Naive thymus-derived CD4-positive, alpha-beta T cell (primary cell): Measurements from ENCODE around the gene TATDN2. TPM values are rescaled to one million over a fixed set of nuclear protein-coding genes. Genes with fewer than 3 reads are reported as not detected.
"Not testable (repeated sequence)": the region's sequence is repeated elsewhere in the genome, so short reads cannot be mapped to it uniquely, and the experiment has no call there.

Experiments
- ATAC-seq: fragments of 150-1000 bp; cut with Tn5 transposase; 2 replicates; pipeline ENCODE4 v1.10.0; 2021; ENCODE audit warnings: mild to moderate bottlenecking, moderate library complexity
- CTCF ChIA-PET: fragments of 350-600 bp; sonication (Branson Sonifier 250); formaldehyde crosslinking; loops from one replicate; lab custom pipeline; 2021; ENCODE audit warnings: antibody characterized with exemption; lab: Charles Lee
- POLR2A ChIA-PET: fragments of 350-600 bp; sonication (Branson Sonifier 250); formaldehyde crosslinking; loops from one replicate; lab custom pipeline; 2021; ENCODE audit warnings: antibody characterized with exemption, inconsistent platforms; lab: Charles Lee
- DNase-seq, 9 donors: peaks; one replicate each; pipeline versions ENCODE4 v3.0.0 to v3.0.0-alpha.2; 2020 to 2022; ENCODE audit warnings: mixed read lengths in 1 of 9
- H3K27ac ChIP-seq: one replicate; pipeline ENCODE4 v1.7.0; 2013; ENCODE audit warnings: mild to moderate bottlenecking, low read depth, low read length, moderate library complexity
- H3K27me3 ChIP-seq, 2 donors: one replicate each; pipeline ENCODE4 v1.7.0; 2013; ENCODE audit warnings: low read length in 2 of 2, mild to moderate bottlenecking in 2 of 2, moderate library complexity in 2 of 2; ENCODE audit not compliant: control insufficient read depth in 2 of 2, insufficient read depth in 2 of 2
- H3K36me3 ChIP-seq, 3 experiments: 1 replicate in 2 of 3; 2 replicates in 1 of 3; pipeline ENCODE4 v1.7.0; 2013; ENCODE audit warnings: low read length in 3 of 3, mild to moderate bottlenecking in 3 of 3, moderate library complexity in 1 of 3; ENCODE audit not compliant: insufficient read depth in 3 of 3, control insufficient read depth in 2 of 3
- H3K4me1 ChIP-seq, 2 donors: one replicate each; pipeline ENCODE4 v1.7.0; 2013; ENCODE audit warnings: low read length in 2 of 2, mild to moderate bottlenecking in 2 of 2, moderate library complexity in 1 of 2; ENCODE audit not compliant: control insufficient read depth in 2 of 2, insufficient read depth in 2 of 2
- H3K4me3 ChIP-seq: 2 replicates; pipeline ENCODE4 v1.7.0; 2013; ENCODE audit warnings: mild to moderate bottlenecking, low read length
- H3K9me3 ChIP-seq, 3 experiments: 1 replicate in 2 of 3; 2 replicates in 1 of 3; pipeline ENCODE4 v1.7.0; 2013; ENCODE audit warnings: low read length in 3 of 3; ENCODE audit not compliant: control insufficient read depth in 2 of 3
- H3K27ac Mint-ChIP-seq, 9 donors: one replicate each; pipeline ENCODE4 v1.8.0; 2020 to 2022; ENCODE audit warnings: mixed read lengths in 9 of 9, mild to moderate bottlenecking in 8 of 9, moderate library complexity in 5 of 9, inconsistent platforms in 2 of 9
- H3K27me3 Mint-ChIP-seq, 5 donors: one replicate each; pipeline ENCODE4 v1.8.0; 2021 to 2022; ENCODE audit warnings: mixed read lengths in 5 of 5, mild to moderate bottlenecking in 1 of 5
- H3K36me3 Mint-ChIP-seq, 5 donors: one replicate each; pipeline ENCODE4 v1.8.0; 2020 to 2022; ENCODE audit warnings: mixed read lengths in 5 of 5, mild to moderate bottlenecking in 3 of 5, inconsistent platforms in 1 of 5
- H3K4me1 Mint-ChIP-seq, 7 donors: one replicate each; pipeline ENCODE4 v1.8.0; 2020 to 2022; ENCODE audit warnings: mixed read lengths in 7 of 7, mild to moderate bottlenecking in 3 of 7, inconsistent platforms in 1 of 7
- H3K4me3 Mint-ChIP-seq, 10 donors: one replicate each; pipeline ENCODE4 v1.8.0; 2020 to 2022; ENCODE audit warnings: mild to moderate bottlenecking in 10 of 10, mixed read lengths in 10 of 10, moderate library complexity in 6 of 10, inconsistent platforms in 2 of 10
- H3K9me3 Mint-ChIP-seq, 11 donors: one replicate each; pipeline ENCODE4 v1.8.0; 2020 to 2022; ENCODE audit warnings: mixed read lengths in 11 of 11, mild to moderate bottlenecking in 4 of 11, inconsistent platforms in 1 of 11, moderate library complexity in 1 of 11
- intact Hi-C, 2 donors: fragments of 100-400 bp; cut with micrococcal nuclease; formaldehyde crosslinking; loops; one replicate each; pipeline ENCODE4 v1.15.1; 2023
- polyA plus RNA-seq, 2 donors: library from polyadenylated mRNA; unstranded; fragments of 300-500 nt; fragmentation: Illumina TruSeq; gene quantifications; one replicate each; pipeline ENCODE4 v1.2.3, GENCODE V29; 2021
- total RNA-seq, 6 experiments: library from RNA in 5 of 6; stranded (reverse) in 5 of 6; gene quantifications; 1 replicate in 5 of 6; 2 replicates in 1 of 6; pipeline ENCODE4 v1.2.3 and lab custom pipeline; 2021 to 2026

Gene TATDN2
- total and polyA plus RNA-seq, 7 experiments from 2014 or later = 12.9 to 88.8 (median 68.7) TPM

DNA sequence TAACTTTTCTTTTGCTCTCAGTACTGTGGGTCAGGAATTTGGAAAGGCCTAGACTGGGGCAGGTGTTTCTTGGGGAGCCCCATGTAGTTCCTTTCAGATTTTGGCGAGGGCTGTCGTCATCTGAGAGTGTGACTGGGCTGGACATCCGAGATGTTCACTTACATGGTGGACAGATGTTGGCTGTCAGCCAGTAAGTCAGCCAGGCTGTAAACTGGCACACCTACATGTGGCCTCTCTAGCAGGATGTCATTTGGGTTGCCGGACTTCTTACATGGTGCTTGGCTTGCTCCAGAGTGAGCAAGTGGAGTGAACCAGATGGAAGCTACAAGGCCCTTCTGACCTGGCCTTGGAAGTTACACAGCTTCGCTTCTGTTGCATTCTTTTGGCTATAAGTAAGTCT, 20.7 kb downstream of the TATDN2 start:
- Mint-ChIP-seq H3K36me3 (peaks cover 5 to 50% (median 35%) of the 10 kb centered on the region in 5 donors), H3K27ac (peak overlapping the region in 7 of 9 donors; percentile 18 to 85 (median 28)), H3K4me1 (peaks cover 36 to 95% (median 72%) of the 10 kb centered on the region in 7 donors), H3K27me3 (no peaks in the 10 kb centered on the region), H3K9me3 (no peaks in the 10 kb centered on the region), H3K4me3 (peak overlapping the region in 2 of 10 donors; percentile 5 to 12)
- ChIA-PET POLR2A (interaction anchor here (1.0 kb wide), 1 partner anchor 52 kb away, joined by 3 read pairs; the partner anchor contains the start of gene SEC13), CTCF (interaction anchor here (0.8 to 1.2 kb wide), 3 partner anchors 18 to 102 kb away, joined by 3 read pairs; no protein-coding TSS in a partner anchor)
- no peak for ATAC-seq
- H3K36me3 ChIP-seq = peaks cover 9 to 57% (median 20%) of the 10 kb centered on the region in 3 experiments
- intact Hi-C loops = no loop called here
- no peak overlapping the region for H3K4me3 ChIP-seq
- H3K27ac ChIP-seq = peak overlapping the region; percentile 14
- no peaks in the 10 kb centered on the region for H3K27me3 ChIP-seq
- no peaks in the 10 kb centered on the region for H3K9me3 ChIP-seq
- H3K4me1 ChIP-seq = peaks cover 31 to 50% of the 10 kb centered on the region in 2 donors
- no peak for DNase-seq

DNA sequence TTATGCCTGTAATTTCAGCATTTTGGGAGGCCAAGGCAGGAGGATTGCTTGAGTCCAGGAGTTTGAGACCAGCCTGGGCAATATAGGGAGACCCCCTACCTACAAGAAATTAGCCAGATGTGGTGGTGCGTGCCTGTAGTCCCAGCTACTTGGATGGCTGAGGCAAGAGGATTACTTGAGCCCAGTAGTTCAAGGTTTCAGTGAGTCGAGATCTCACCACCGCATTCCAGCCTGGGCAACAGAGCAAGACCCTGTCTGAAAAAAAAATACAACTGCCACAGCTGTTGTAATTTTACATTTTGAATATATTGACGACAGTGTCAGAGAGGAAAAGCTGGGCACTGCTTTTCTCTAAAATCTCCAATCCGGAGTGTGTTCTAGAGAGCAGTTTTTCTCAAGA, 21.2 kb downstream of the TATDN2 start:
- ChIA-PET CTCF (interaction anchor here (0.8 to 1.1 kb wide), 2 partner anchors 18 to 27 kb away, joined by 3 read pairs; no protein-coding TSS in a partner anchor), POLR2A (interaction anchor here (1.0 kb wide), 1 partner anchor 52 kb away, joined by 3 read pairs; the partner anchor contains the start of gene SEC13)
- intact Hi-C loops = no loop called here
- Mint-ChIP-seq H3K9me3 (no peaks in the 10 kb centered on the region), H3K27me3 (no peaks in the 10 kb centered on the region), H3K36me3 (peaks cover 5 to 46% (median 35%) of the 10 kb centered on the region in 5 donors), H3K4me1 (peaks cover 37 to 95% (median 72%) of the 10 kb centered on the region in 7 donors), H3K4me3 (peak overlapping the region in 1 of 10 donors; percentile 5), H3K27ac (peak overlapping the region in 7 of 9 donors; percentile 17 to 85 (median 28))
- Histone ChIP-seq H3K27me3 (no peaks in the 10 kb centered on the region), H3K27ac (no peak overlapping the region), H3K4me1 (peaks cover 30 to 50% of the 10 kb centered on the region in 2 donors), H3K4me3 (no peak overlapping the region), H3K9me3 (no peaks in the 10 kb centered on the region), H3K36me3 (peaks cover 9 to 60% (median 20%) of the 10 kb centered on the region in 3 experiments)
- DNase-seq (no peak), ATAC-seq (no peak)

DNA sequence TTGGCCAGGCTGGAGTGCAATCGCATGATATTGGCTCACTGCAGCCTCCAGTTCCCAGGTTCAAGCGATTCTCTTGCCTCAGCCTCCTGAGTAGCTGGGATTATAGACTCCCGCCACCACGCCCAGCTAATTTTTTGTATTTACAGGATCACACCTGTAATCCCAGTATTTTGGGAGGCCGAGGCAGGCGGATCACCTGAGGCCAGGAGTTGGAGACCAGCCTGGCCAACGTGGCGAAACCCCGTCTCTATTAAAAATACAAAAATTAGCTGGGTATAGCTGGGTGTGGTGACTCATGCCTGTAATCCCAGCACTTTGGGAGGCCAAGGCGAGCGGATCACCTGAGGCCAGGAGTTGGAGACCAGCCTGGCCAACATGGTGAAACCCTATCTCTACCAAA, 24.2 kb downstream of the TATDN2 start:
- Mint-ChIP-seq H3K27ac (peak overlapping the region in 3 of 9 donors; percentile 45 to 90 (median 70)), H3K4me3 (peak overlapping the region in 4 of 10 donors; percentile 34 to 80 (median 54)), H3K4me1 (peaks cover 24 to 83% (median 75%) of the 10 kb centered on the region in 7 donors), H3K36me3 (peaks cover 2 to 40% (median 24%) of the 10 kb centered on the region in 5 donors)
- DNase-seq, H3K27me3 ChIP-seq, H3K4me3 ChIP-seq, ATAC-seq, H3K27me3 Mint-ChIP-seq, H3K9me3 Mint-ChIP-seq, H3K9me3 ChIP-seq, intact Hi-C loops, H3K27ac ChIP-seq: not testable (repeated sequence)
- Histone ChIP-seq H3K36me3 (peaks cover 8 to 72% (median 30%) of the 10 kb centered on the region in 3 experiments), H3K4me1 (peaks cover 20 to 24% of the 10 kb centered on the region in 2 donors)
- POLR2A ChIA-PET = interaction anchor here (0.8 kb wide), 1 partner anchor 73 kb away, joined by 3 read pairs; no protein-coding TSS in a partner anchor
- CTCF ChIA-PET = interaction anchor here (0.6 to 1.3 kb wide), 2 partner anchors 8 to 26 kb away, joined by 3 to 5 read pairs; no protein-coding TSS in a partner anchor

DNA sequence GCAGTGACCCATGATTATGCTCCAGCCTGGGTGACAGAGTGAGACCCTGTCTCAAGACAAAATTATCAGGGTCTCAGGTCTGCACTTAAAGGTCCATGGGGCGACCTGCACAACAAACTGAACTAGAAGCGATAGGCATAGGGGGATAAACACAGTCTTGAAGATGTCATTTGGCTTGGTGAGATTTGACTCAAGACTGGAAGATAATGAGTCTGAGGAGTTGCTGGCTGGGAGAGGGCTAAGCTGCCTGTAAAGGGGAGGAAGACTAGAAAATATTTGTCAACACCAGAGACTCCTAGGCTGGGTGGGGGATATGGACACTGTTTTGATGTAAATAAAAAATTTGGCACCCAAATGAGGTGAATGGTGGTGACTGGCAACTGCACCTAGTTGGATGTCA, 24.7 kb downstream of the TATDN2 start:
- intact Hi-C loops = no loop called here
- no peak for ATAC-seq
- Mint-ChIP-seq H3K4me1 (peaks cover 21 to 80% (median 72%) of the 10 kb centered on the region in 7 donors), H3K4me3 (peak overlapping the region; percentile 34 to 80 (median 60)), H3K27ac (peak overlapping the region; percentile 30 to 90 (median 58)), H3K27me3 (no peaks in the 10 kb centered on the region), H3K36me3 (peaks cover 0 to 42% (median 23%) of the 10 kb centered on the region in 5 donors), H3K9me3 (no peaks in the 10 kb centered on the region)
- ChIA-PET POLR2A (interaction anchor here (0.8 kb wide), 1 partner anchor 74 kb away, joined by 3 read pairs; no protein-coding TSS in a partner anchor), CTCF (interaction anchor here (0.6 to 1.3 kb wide), 2 partner anchors 8 to 26 kb away, joined by 3 to 5 read pairs; no protein-coding TSS in a partner anchor)
- Histone ChIP-seq H3K4me3 (no peak overlapping the region), H3K4me1 (peaks cover 15 to 19% of the 10 kb centered on the region in 2 donors), H3K27me3 (no peaks in the 10 kb centered on the region), H3K27ac (peak overlapping the region; percentile 6), H3K36me3 (peaks cover 5 to 77% (median 31%) of the 10 kb centered on the region in 3 experiments), H3K9me3 (no peaks in the 10 kb centered on the region)
- no peak for DNase-seq

DNA sequence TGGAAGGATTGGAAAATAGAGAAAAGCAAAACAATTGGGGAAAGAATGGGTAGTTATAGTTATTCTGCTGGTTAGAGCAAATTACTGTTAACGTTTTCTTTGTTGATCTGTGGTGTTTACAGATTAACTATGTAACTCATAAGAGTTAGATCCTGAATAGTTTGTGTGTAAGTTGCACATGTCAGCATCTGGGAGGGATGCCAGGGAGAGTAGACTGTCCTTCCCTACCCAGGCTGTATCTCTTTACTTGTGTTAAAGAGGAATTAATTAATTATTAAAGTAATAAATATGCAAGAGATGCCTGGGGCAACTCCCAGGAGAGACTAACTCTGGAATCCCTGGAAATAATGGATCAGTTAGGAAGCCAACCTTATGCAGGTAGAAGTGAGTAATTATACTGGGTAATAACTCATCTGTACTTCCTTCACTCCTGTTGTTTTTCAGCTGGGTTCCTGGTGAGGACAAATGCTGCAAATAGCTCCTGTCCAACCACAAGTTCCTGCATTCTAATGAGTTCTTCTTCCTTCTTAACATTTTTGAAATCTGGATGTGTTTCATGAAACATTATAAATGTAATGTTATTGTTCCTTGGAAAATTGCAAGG, 25.5 kb downstream of the TATDN2 start:
- ATAC-seq (no peak), DNase-seq (no peak)
- POLR2A ChIA-PET = no interaction called here
- Histone ChIP-seq H3K4me1 (peaks cover 13 to 18% of the 10 kb centered on the region in 2 donors), H3K27ac (peak overlapping the region; percentile 14), H3K27me3 (no peaks in the 10 kb centered on the region), H3K4me3 (no peak overlapping the region), H3K36me3 (peaks cover 7 to 81% (median 34%) of the 10 kb centered on the region in 3 experiments), H3K9me3 (no peaks in the 10 kb centered on the region)
- intact Hi-C loops = no loop called here
- peak overlapping the region in 8 of 9 donors; percentile 58 to 90 (median 81) for H3K27ac Mint-ChIP-seq
- H3K36me3 Mint-ChIP-seq = peaks cover 0 to 43% (median 18%) of the 10 kb centered on the region in 5 donors
- H3K9me3 Mint-ChIP-seq = no peaks in the 10 kb centered on the region
- CTCF ChIA-PET = interaction anchor here (0.8 kb wide), 1 partner anchor 491 kb away, joined by 3 read pairs; no protein-coding TSS in a partner anchor
- H3K4me3 Mint-ChIP-seq = peak overlapping the region in 9 of 10 donors; percentile 1 to 80 (median 58)
- no peaks in the 10 kb centered on the region for H3K27me3 Mint-ChIP-seq
- peaks cover 17 to 72% (median 63%) of the 10 kb centered on the region in 7 donors for H3K4me1 Mint-ChIP-seq

DNA sequence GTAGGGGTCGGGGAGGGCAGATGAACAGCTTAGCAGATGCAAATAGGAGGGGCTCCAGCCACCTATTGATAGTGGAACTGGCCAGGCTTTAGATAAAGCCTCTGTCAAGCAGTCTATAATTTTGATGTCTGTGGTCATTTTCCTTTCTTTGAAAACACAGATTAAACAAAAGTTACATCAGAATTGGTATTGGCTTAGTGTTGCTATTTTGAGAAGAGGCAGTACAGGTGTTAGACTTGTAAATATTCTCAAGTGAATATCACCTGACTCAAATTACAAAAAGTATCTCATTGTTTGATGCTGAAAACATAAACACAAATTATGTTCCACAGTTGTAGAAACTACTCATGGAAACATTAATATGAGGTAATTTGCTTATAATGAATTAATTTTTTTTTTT, 26.3 kb downstream of the TATDN2 start:
- POLR2A ChIA-PET = no interaction called here
- Histone ChIP-seq H3K4me3 (no peak overlapping the region), H3K36me3 (peaks cover 10 to 81% (median 32%) of the 10 kb centered on the region in 3 experiments), H3K27ac (peak overlapping the region; percentile 29), H3K4me1 (peaks cover 13 to 18% of the 10 kb centered on the region in 2 donors), H3K27me3 (no peaks in the 10 kb centered on the region), H3K9me3 (no peaks in the 10 kb centered on the region)
- peaks cover 0 to 43% (median 14%) of the 10 kb centered on the region in 5 donors for H3K36me3 Mint-ChIP-seq
- H3K9me3 Mint-ChIP-seq = no peaks in the 10 kb centered on the region
- ATAC-seq (no peak), DNase-seq (no peak)
- peak overlapping the region in 8 of 9 donors; percentile 33 to 90 (median 81) for H3K27ac Mint-ChIP-seq
- peaks cover 16 to 65% (median 56%) of the 10 kb centered on the region in 7 donors for H3K4me1 Mint-ChIP-seq
- H3K27me3 Mint-ChIP-seq = no peaks in the 10 kb centered on the region
- intact Hi-C loops = no loop called here
- CTCF ChIA-PET = interaction anchor here (0.8 kb wide), 1 partner anchor 491 kb away, joined by 3 read pairs; no protein-coding TSS in a partner anchor
- peak overlapping the region in 7 of 10 donors; percentile 1 to 80 (median 49) for H3K4me3 Mint-ChIP-seq
